ENCODE results near the gene ATXN7L3B.

DNA sequence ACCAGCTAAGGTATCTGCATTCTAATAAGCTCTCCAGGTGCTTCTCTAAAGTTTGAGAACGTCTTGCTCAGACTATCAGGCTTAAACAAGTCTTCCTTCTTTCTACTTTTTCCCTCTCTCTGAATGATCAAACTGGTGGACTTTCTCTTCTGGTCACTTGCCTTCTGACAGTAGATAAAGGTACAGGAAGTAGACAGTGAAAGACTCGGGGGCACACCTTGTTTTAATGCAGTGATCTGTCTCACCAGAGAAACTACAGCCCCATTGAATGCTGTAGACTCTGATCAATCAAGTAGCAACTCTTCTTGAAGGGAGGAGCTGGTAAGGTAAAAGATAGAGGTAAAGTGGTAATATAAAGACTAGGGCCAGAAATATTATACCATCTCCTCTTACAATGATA lies 48.1 kb upstream of the ATXN7L3B start:
- TF ChIP-seq, protein P1, sequence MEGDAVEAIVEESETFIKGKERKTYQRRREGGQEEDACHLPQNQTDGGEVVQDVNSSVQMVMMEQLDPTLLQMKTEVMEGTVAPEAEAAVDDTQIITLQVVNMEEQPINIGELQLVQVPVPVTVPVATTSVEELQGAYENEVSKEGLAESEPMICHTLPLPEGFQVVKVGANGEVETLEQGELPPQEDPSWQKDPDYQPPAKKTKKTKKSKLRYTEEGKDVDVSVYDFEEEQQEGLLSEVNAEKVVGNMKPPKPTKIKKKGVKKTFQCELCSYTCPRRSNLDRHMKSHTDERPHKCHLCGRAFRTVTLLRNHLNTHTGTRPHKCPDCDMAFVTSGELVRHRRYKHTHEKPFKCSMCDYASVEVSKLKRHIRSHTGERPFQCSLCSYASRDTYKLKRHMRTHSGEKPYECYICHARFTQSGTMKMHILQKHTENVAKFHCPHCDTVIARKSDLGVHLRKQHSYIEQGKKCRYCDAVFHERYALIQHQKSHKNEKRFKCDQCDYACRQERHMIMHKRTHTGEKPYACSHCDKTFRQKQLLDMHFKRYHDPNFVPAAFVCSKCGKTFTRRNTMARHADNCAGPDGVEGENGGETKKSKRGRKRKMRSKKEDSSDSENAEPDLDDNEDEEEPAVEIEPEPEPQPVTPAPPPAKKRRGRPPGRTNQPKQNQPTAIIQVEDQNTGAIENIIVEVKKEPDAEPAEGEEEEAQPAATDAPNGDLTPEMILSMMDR (conservative IDR thresholded peaks at IDR 0.05), result no peak
- TF ChIP-seq ZFX (IDR thresholded peaks at IDR 0.05), result no peak
